ENCODE measurements around the gene GLRX2.
A peak's percentile ranks its signal among the peaks of the same experiment; 100 is the strongest.

GLRX2 gene

DNA sequence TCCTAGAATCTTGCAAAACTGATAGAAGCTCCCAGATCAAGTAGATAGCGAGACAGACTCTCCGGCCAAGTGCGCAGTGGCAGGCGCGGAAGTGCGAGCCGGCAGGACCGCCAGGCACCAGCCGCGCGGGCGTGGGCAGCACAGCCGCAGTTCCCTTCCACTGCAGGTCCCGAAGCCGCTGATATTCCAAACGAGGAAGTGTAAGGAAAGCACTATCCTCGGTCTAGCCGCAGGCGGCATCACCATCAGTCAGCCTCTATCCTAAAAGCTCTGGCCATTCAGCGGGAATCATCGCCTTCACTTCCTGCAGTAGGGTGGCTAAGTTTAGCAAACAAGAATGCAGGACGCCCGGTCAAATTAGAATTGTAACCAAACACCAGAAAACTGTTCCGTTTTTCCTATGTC is 710 bp downstream of the GLRX2 start:
- under 1% methylated on average over 24 of the region's 24 CpGs for WGBS (ENCODE audit: insufficient coverage)
- CTCF ChIA-PET, result interaction anchor here (1.0 to 1.7 kb wide), 4 partner anchors 11 to 42 kb away, joined by 3 to 7 read pairs (median 3); no protein-coding TSS in a partner anchor
- Histone ChIP-seq H3K9me3 (ENCODE audit: control extremely low read depth in 1 of 5, control insufficient read depth in 4 of 5, insufficient read depth in 2 of 5, low read depth in 1 of 5, low read length in 4 of 5) (no peaks in the 10 kb centered on the region), H3K4me3 (ENCODE audit: control insufficient read depth in 1 of 7, extremely low read depth in 1 of 7, insufficient read depth in 4 of 7, low read depth in 2 of 7, low read length in 6 of 7) (peak overlapping the region; percentile 60 to 98 (median 87)), H3K27ac (ENCODE audit: insufficient read depth in 1 of 2, low read depth in 1 of 2, low read length in 2 of 2, poor library complexity in 1 of 2, severe bottlenecking in 2 of 2) (peak overlapping the region; percentile 47 to 85), H3K36me3 (ENCODE audit: control insufficient read depth in 4 of 4, insufficient read depth in 4 of 4, low read length in 3 of 4) (peaks cover 0 to 12% (median 6%) of the 10 kb centered on the region in 4 experiments), H3K27me3 (replicated peaks in 2 of 5; ENCODE audit: control insufficient read depth in 4 of 5, insufficient read depth in 5 of 5, low read length in 4 of 5) (no peaks in the 10 kb centered on the region), H3K4me1 (ENCODE audit: control extremely low read depth in 1 of 4, control insufficient read depth in 4 of 4, insufficient read depth in 4 of 4, low read length in 3 of 4) (peaks cover 10 to 18% (median 14%) of the 10 kb centered on the region in 4 experiments)
- POLR2A ChIA-PET, result interaction anchor here (1.0 kb wide), 1 partner anchor 44 kb away, joined by 3 read pairs; no protein-coding TSS in a partner anchor
- DNase-seq, result peak in 1 of 3 donors; percentile 5

DNA sequence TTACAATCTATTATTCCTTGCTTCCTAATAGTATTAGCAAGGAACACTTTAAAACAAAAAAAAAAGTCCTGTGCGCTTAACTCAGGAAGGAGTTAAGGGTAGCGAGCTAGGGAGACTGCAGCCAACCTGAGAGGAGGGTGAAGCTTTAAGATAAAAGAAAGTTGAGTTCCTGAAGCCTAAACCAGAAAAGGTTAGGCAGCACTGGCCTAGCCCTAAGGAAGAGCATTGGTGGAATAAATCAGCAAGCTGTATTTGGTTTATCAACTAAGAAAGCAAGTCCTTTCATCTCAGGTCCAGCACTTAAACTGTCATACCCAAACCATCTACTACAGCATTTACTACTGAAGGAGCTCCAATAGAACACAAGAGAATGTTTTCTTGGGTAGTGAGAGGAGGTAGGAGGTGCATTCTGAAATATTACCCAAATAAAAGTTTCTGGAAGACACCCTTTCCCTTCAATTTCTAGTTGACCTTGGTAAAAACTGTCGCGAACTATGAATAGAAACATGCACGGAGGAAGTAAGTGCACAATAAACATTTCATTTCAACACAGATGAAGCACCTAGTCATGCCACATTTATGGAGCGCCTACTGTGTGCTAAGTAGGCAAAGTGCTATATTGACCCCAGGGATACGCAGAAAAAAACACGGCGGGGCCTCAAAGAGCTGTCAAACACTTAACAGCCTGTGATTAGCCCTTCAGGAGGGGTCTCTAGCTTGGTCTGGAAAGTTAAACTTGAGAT is 1.3 kb downstream of the GLRX2 start:
- CTCF ChIA-PET, result interaction anchor here (0.8 to 2.2 kb wide), 6 partner anchors 9 to 42 kb away, joined by 3 to 11 read pairs (median 3); partner anchors contain the start of gene CDC73
- Histone ChIP-seq H3K9me3 (ENCODE audit: control extremely low read depth in 1 of 5, control insufficient read depth in 4 of 5, insufficient read depth in 2 of 5, low read depth in 1 of 5, low read length in 4 of 5) (no peaks in the 10 kb centered on the region), H3K36me3 (ENCODE audit: control insufficient read depth in 4 of 4, insufficient read depth in 4 of 4, low read length in 3 of 4) (peaks cover 0 to 16% (median 8%) of the 10 kb centered on the region in 4 experiments), H3K4me1 (ENCODE audit: control extremely low read depth in 1 of 4, control insufficient read depth in 4 of 4, insufficient read depth in 4 of 4, low read length in 3 of 4) (peaks cover 10 to 18% (median 14%) of the 10 kb centered on the region in 4 experiments), H3K27ac (ENCODE audit: insufficient read depth in 1 of 2, low read depth in 1 of 2, low read length in 2 of 2, poor library complexity in 1 of 2, severe bottlenecking in 2 of 2) (peak overlapping the region; percentile 47 to 85), H3K4me3 (ENCODE audit: control insufficient read depth in 1 of 7, extremely low read depth in 1 of 7, insufficient read depth in 4 of 7, low read depth in 2 of 7, low read length in 6 of 7) (peak overlapping the region; percentile 60 to 98 (median 87)), H3K27me3 (replicated peaks in 2 of 5; ENCODE audit: control insufficient read depth in 4 of 5, insufficient read depth in 5 of 5, low read length in 4 of 5) (no peaks in the 10 kb centered on the region)
- no peak for DNase-seq
- POLR2A ChIA-PET, result interaction anchor here (1.0 to 1.2 kb wide), 2 partner anchors 18 to 43 kb away, joined by 3 read pairs; no protein-coding TSS in a partner anchor
- WGBS (ENCODE audit: insufficient coverage), result 13% methylated on average over 5 of the region's 9 CpGs

DNA sequence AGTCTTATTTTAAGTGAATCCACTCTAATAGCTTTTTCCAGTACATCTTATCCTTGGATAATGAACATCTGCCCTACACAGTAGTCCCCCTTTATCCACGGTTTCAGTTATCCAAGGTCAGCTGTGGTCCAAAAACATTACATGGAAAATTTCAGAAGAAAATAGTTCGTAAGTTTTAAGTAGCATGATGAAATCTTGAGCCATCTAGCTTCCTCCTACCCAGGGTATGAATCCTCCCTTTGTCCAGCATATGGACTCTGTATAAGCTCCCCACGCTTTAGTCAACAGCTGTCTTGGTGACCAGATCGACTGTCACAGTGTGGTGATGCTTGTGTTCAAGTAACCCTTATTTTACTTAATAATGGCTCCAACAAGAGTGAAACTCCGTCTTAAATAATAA is 2.6 kb downstream of the GLRX2 start:
- 100% methylated on average over 1 of the region's 5 CpGs for WGBS (ENCODE audit: insufficient coverage)

DNA sequence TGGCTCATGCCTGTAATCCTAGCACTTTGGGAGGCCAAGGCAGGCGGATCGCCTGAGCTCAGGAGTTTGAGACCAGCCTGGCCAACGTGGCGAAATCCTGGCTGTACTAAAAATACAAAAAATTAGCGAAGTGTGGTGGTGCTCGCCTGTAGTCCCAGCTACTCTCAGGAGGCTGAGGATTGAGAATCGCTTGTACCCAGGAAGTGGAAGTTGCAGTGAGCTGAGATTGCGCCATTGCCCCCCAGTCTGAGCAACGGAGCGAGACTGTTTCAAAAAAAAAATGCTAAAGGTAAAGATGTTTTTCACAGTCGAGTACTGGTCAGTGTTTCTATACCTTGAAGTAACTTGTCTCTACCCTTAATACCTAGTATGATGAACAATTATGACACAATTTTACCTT is 11.1 kb downstream of the GLRX2 start:
- CTCF ChIA-PET, result no interaction called here
- POLR2A ChIA-PET, result no interaction called here
- H3K27ac ChIP-seq (ENCODE audit: insufficient read depth in 1 of 2, low read depth in 1 of 2, low read length in 2 of 2, poor library complexity in 1 of 2, severe bottlenecking in 2 of 2), result no peak overlapping the region

More for the DNA sequence above, 2.6 kb downstream of the GLRX2 start:
- Histone ChIP-seq H3K36me3 (ENCODE audit: control insufficient read depth in 4 of 4, insufficient read depth in 4 of 4, low read length in 3 of 4) (peaks cover 3 to 23% (median 13%) of the 10 kb centered on the region in 4 experiments), H3K4me1 (ENCODE audit: control extremely low read depth in 1 of 4, control insufficient read depth in 4 of 4, insufficient read depth in 4 of 4, low read length in 3 of 4) (peaks cover 10 to 18% (median 14%) of the 10 kb centered on the region in 4 experiments), H3K27me3 (replicated peaks in 2 of 5; ENCODE audit: control insufficient read depth in 4 of 5, insufficient read depth in 5 of 5, low read length in 4 of 5) (no peaks in the 10 kb centered on the region), H3K4me3 (ENCODE audit: control insufficient read depth in 1 of 7, extremely low read depth in 1 of 7, insufficient read depth in 4 of 7, low read depth in 2 of 7, low read length in 6 of 7) (no peak overlapping the region), H3K9me3 (ENCODE audit: control extremely low read depth in 1 of 5, control insufficient read depth in 4 of 5, insufficient read depth in 2 of 5, low read depth in 1 of 5, low read length in 4 of 5) (no peaks in the 10 kb centered on the region), H3K27ac (ENCODE audit: insufficient read depth in 1 of 2, low read depth in 1 of 2, low read length in 2 of 2, poor library complexity in 1 of 2, severe bottlenecking in 2 of 2) (no peak overlapping the region)
- POLR2A ChIA-PET, result interaction anchor here (1.2 kb wide), 1 partner anchor 19 kb away, joined by 3 read pairs; no protein-coding TSS in a partner anchor
- DNase-seq, result no peak
- CTCF ChIA-PET, result interaction anchor here (2.2 kb wide), 1 partner anchor 19 kb away, joined by 11 read pairs; the partner anchor contains the start of gene CDC73

DNA sequence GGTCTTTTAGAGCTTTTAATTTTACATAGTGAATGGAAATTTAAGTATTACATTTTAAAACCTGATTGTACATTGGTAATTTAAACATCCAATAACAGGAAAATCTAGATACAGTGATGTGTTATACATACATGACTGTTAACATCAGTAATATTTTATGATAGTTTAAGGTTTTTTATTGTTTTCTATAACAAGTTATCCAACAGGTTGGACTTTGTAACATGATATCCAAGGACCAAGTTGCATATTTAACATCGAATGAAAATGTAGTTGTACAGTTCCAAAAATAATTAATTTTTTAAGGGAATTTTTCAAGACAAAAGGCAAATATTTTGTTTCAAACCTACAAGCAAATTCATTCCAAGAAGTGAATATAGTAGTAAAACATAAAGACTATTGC is 14.3 kb downstream of the GLRX2 start:
- Histone ChIP-seq H3K27ac (ENCODE audit: insufficient read depth in 1 of 2, low read depth in 1 of 2, low read length in 2 of 2, poor library complexity in 1 of 2, severe bottlenecking in 2 of 2) (no peak overlapping the region), H3K36me3 (ENCODE audit: control insufficient read depth in 4 of 4, insufficient read depth in 4 of 4, low read length in 3 of 4) (peaks cover 0 to 22% (median 13%) of the 10 kb centered on the region in 4 experiments), H3K27me3 (replicated peaks in 2 of 5; ENCODE audit: control insufficient read depth in 4 of 5, insufficient read depth in 5 of 5, low read length in 4 of 5) (no peaks in the 10 kb centered on the region), H3K4me1 (ENCODE audit: control extremely low read depth in 1 of 4, control insufficient read depth in 4 of 4, insufficient read depth in 4 of 4, low read length in 3 of 4) (no peaks in the 10 kb centered on the region), H3K9me3 (ENCODE audit: control extremely low read depth in 1 of 5, control insufficient read depth in 4 of 5, insufficient read depth in 2 of 5, low read depth in 1 of 5, low read length in 4 of 5) (no peaks in the 10 kb centered on the region), H3K4me3 (ENCODE audit: control insufficient read depth in 1 of 7, extremely low read depth in 1 of 7, insufficient read depth in 4 of 7, low read depth in 2 of 7, low read length in 6 of 7) (no peak overlapping the region)
- ChIA-PET CTCF (no interaction called here), POLR2A (no interaction called here)
- WGBS (ENCODE audit: insufficient coverage), result no CpG with 5 or more reads among the region's 1 CpG
- DNase-seq, result no peak

More for the DNA sequence above, 11.1 kb downstream of the GLRX2 start:
- H3K4me1 ChIP-seq (ENCODE audit: control extremely low read depth in 1 of 4, control insufficient read depth in 4 of 4, insufficient read depth in 4 of 4, low read length in 3 of 4), result no peaks in the 10 kb centered on the region
- no peak overlapping the region for H3K4me3 ChIP-seq (ENCODE audit: control insufficient read depth in 1 of 7, extremely low read depth in 1 of 7, insufficient read depth in 4 of 7, low read depth in 2 of 7, low read length in 6 of 7)
- H3K36me3 ChIP-seq (ENCODE audit: control insufficient read depth in 4 of 4, insufficient read depth in 4 of 4, low read length in 3 of 4), result peaks cover 4 to 48% (median 25%) of the 10 kb centered on the region in 4 experiments
- DNase-seq, result no peak
- no peaks in the 10 kb centered on the region for H3K9me3 ChIP-seq (ENCODE audit: control extremely low read depth in 1 of 5, control insufficient read depth in 4 of 5, insufficient read depth in 2 of 5, low read depth in 1 of 5, low read length in 4 of 5)
- WGBS (ENCODE audit: insufficient coverage), result 94% methylated on average over 7 of the region's 11 CpGs
- H3K27me3 ChIP-seq (replicated peaks in 2 of 5; ENCODE audit: control insufficient read depth in 4 of 5, insufficient read depth in 5 of 5, low read length in 4 of 5), result no peaks in the 10 kb centered on the region

DNA sequence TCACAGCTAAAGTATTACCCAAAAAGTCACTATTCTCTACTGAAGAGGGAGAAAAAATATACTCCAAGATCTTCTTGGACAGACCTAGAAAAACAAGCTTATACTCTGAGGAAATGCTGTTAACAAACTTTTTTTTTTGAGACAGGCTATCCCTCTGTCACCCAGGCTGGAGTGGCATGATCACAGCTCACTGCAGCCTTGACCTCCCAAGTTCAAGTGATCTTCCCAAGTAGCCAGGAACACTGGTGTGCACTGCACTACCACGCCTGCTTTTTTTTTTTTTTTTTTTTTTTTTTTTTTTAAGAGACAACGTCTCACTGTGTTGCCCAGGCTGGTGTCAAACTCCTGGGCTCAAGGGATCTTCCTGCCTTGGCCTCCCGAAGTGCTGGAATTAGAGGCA is 17.3 kb downstream of the GLRX2 start:
- H3K36me3 ChIP-seq (ENCODE audit: control insufficient read depth in 4 of 4, insufficient read depth in 4 of 4, low read length in 3 of 4), result peaks cover 6 to 30% (median 22%) of the 10 kb centered on the region in 4 experiments
- H3K4me1 ChIP-seq (ENCODE audit: control extremely low read depth in 1 of 4, control insufficient read depth in 4 of 4, insufficient read depth in 4 of 4, low read length in 3 of 4), result no peaks in the 10 kb centered on the region
- ChIA-PET POLR2A (no interaction called here), CTCF (no interaction called here)
- H3K27me3 ChIP-seq (replicated peaks in 2 of 5; ENCODE audit: control insufficient read depth in 4 of 5, insufficient read depth in 5 of 5, low read length in 4 of 5), result no peaks in the 10 kb centered on the region
- no CpG with 5 or more reads among the region's 3 CpGs for WGBS (ENCODE audit: insufficient coverage)
- no peak overlapping the region for H3K4me3 ChIP-seq (ENCODE audit: control insufficient read depth in 1 of 7, extremely low read depth in 1 of 7, insufficient read depth in 4 of 7, low read depth in 2 of 7, low read length in 6 of 7)
- DNase-seq, result no peak
- H3K9me3 ChIP-seq (ENCODE audit: control extremely low read depth in 1 of 5, control insufficient read depth in 4 of 5, insufficient read depth in 2 of 5, low read depth in 1 of 5, low read length in 4 of 5), result no peaks in the 10 kb centered on the region
- H3K27ac ChIP-seq (ENCODE audit: insufficient read depth in 1 of 2, low read depth in 1 of 2, low read length in 2 of 2, poor library complexity in 1 of 2, severe bottlenecking in 2 of 2), result no peak overlapping the region

DNA sequence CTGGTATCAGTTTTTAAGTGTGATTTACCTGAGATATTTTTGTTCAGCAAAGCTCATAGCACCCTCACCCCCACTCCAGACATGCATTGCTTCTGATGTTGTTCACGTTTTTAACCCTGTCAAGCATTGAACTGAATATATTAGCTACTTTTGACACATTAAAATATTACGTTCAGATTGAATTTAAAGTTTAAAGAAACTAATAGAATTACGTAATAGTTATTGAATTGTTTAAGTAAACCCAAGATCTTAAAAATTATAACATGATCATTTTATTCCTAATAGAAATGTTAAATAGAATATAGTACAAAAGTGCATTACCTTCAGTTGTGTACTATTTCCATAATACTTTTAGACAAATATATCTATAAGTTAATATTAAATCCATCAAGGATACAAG is 18.9 kb downstream of the GLRX2 start:
- Histone ChIP-seq H3K27ac (ENCODE audit: insufficient read depth in 1 of 2, low read depth in 1 of 2, low read length in 2 of 2, poor library complexity in 1 of 2, severe bottlenecking in 2 of 2) (no peak overlapping the region), H3K4me1 (ENCODE audit: control extremely low read depth in 1 of 4, control insufficient read depth in 4 of 4, insufficient read depth in 4 of 4, low read length in 3 of 4) (no peaks in the 10 kb centered on the region), H3K9me3 (ENCODE audit: control extremely low read depth in 1 of 5, control insufficient read depth in 4 of 5, insufficient read depth in 2 of 5, low read depth in 1 of 5, low read length in 4 of 5) (peaks cover 0 to 6% (median 0%) of the 10 kb centered on the region in 5 experiments), H3K36me3 (ENCODE audit: control insufficient read depth in 4 of 4, insufficient read depth in 4 of 4, low read length in 3 of 4) (peaks cover 6 to 40% (median 26%) of the 10 kb centered on the region in 4 experiments), H3K4me3 (ENCODE audit: control insufficient read depth in 1 of 7, extremely low read depth in 1 of 7, insufficient read depth in 4 of 7, low read depth in 2 of 7, low read length in 6 of 7) (no peak overlapping the region), H3K27me3 (replicated peaks in 2 of 5; ENCODE audit: control insufficient read depth in 4 of 5, insufficient read depth in 5 of 5, low read length in 4 of 5) (no peaks in the 10 kb centered on the region)
- no peak for DNase-seq
- ChIA-PET POLR2A (no interaction called here), CTCF (interaction anchor here (1.5 to 1.7 kb wide), 2 partner anchors 15 to 16 kb away, joined by 4 to 7 read pairs; no protein-coding TSS in a partner anchor)
- no CpG with 5 or more reads among the region's 3 CpGs for WGBS (ENCODE audit: insufficient coverage)

Data from common myeloid progenitor, CD34-positive (primary cell).